Mesothelial cell of epicardium (in vitro differentiated cells): ENCODE measurements around the gene UBE2O. TPM values are rescaled to one million over a fixed set of nuclear protein-coding genes. Genes with fewer than 3 reads are reported as not detected.

Experiments
- DNase-seq, 2 experiments: peaks; one replicate each; pipeline ENCODE4 v3.0.0; 2021; ENCODE audit warnings: low spot score in 2 of 2; ENCODE audit not compliant: unreplicated experiment in 2 of 2
- H3K27ac Mint-ChIP-seq: 2 replicates; pipeline ENCODE4 v1.8.0; 2021; ENCODE audit warnings: mixed read lengths
- H3K27me3 Mint-ChIP-seq: 2 replicates; pipeline ENCODE4 v1.8.0; 2021; ENCODE audit warnings: low read depth, mixed read lengths
- H3K36me3 Mint-ChIP-seq: 2 replicates; pipeline ENCODE4 v1.8.0; 2021; ENCODE audit warnings: mixed read lengths
- H3K4me1 Mint-ChIP-seq: 2 replicates; pipeline ENCODE4 v1.8.0; 2021; ENCODE audit warnings: mixed read lengths
- H3K4me3 Mint-ChIP-seq: 2 replicates; pipeline ENCODE4 v1.8.0; 2021; ENCODE audit warnings: mild to moderate bottlenecking, moderate library complexity, mixed read lengths
- H3K9me3 Mint-ChIP-seq: 2 replicates; pipeline ENCODE4 v1.8.0; 2021; ENCODE audit warnings: mixed read lengths
- total RNA-seq: library from RNA; stranded (reverse); gene quantifications from 3 replicates; pipeline ENCODE4 v1.2.1, GENCODE V29; 2021
- TF ChIP-seq, protein P1 (sequence below): fragments of 200-600 bp; sonication (generic); IDR thresholded peaks from one replicate; pipeline ENCODE4 v1.5.0; 2021; ENCODE audit warnings: antibody characterized with exemption; ENCODE audit not compliant: unreplicated experiment

Gene UBE2O
- total RNA-seq, 1 donor from 2014 or later: 46.3 TPM

DNA sequence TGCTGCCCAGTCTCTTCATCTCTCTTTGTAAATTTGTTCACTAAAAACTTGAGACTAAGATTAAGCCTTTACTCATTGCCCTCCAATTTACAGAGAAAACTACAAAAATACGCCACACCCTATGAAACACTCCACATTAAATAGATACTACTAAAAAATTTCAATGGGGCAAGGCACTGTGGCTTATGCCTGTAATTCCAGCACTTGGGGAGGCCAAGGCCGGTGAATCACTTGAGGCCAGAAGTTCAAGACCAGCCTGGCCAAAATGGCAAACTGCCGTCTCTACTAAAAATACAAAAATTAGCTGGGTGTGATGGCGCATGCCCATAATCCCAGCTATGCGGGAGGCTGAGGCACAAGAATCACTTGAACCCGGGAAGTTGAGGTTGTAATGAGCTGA lies 3.8 kb downstream of the UBE2O start:
- Mint-ChIP-seq H3K9me3 (no peaks in the 10 kb centered on the region), H3K4me3 (no peak overlapping the region), H3K27ac (no peak overlapping the region), H3K4me1 (peaks cover 50% of the 10 kb centered on the region), H3K36me3 (no peaks in the 10 kb centered on the region), H3K27me3 (no peaks in the 10 kb centered on the region)
- no peak for DNase-seq
- TF ChIP-seq, protein P1, sequence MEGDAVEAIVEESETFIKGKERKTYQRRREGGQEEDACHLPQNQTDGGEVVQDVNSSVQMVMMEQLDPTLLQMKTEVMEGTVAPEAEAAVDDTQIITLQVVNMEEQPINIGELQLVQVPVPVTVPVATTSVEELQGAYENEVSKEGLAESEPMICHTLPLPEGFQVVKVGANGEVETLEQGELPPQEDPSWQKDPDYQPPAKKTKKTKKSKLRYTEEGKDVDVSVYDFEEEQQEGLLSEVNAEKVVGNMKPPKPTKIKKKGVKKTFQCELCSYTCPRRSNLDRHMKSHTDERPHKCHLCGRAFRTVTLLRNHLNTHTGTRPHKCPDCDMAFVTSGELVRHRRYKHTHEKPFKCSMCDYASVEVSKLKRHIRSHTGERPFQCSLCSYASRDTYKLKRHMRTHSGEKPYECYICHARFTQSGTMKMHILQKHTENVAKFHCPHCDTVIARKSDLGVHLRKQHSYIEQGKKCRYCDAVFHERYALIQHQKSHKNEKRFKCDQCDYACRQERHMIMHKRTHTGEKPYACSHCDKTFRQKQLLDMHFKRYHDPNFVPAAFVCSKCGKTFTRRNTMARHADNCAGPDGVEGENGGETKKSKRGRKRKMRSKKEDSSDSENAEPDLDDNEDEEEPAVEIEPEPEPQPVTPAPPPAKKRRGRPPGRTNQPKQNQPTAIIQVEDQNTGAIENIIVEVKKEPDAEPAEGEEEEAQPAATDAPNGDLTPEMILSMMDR: no peak

DNA sequence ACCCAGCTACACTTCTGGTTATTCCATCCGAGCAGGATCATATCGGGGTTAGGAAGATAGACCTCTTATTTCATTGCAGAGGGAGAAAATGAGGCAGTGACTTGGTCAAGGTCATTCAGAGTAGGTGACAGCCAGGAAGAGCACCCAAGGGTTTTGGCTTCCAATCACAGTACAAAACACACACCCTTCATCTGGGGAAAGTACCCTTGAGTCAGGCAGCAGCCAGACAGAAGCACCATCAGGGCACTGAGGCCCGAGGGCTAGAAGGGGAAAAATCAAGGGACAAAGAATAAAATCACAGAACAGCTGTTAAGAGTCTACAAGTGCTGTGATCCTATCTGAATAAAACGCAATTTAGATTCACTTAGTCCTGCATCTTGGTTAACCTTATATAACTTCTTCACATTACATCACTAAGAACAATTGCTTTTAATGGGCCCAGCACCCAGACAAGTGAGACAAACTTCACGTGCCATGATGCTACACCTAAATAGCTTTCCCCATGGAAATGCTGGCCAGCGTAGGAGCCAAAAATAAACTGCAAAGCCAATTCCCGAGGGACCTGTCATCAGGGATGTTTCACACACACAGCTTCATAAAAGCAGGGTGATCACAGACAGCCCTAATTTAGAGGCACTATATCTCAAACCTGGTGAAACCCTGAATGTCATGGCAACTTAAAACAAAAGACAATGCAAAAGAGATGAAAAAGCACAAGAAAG lies 4.9 kb downstream of the UBE2O start:
- no peaks in the 10 kb centered on the region for H3K27me3 Mint-ChIP-seq
- peaks cover 50% of the 10 kb centered on the region for H3K4me1 Mint-ChIP-seq
- H3K27ac Mint-ChIP-seq: no peak overlapping the region
- no peaks in the 10 kb centered on the region for H3K36me3 Mint-ChIP-seq
- TF ChIP-seq, protein P1: no peak
- H3K4me3 Mint-ChIP-seq: no peak overlapping the region
- no peak for DNase-seq
- no peaks in the 10 kb centered on the region for H3K9me3 Mint-ChIP-seq

DNA sequence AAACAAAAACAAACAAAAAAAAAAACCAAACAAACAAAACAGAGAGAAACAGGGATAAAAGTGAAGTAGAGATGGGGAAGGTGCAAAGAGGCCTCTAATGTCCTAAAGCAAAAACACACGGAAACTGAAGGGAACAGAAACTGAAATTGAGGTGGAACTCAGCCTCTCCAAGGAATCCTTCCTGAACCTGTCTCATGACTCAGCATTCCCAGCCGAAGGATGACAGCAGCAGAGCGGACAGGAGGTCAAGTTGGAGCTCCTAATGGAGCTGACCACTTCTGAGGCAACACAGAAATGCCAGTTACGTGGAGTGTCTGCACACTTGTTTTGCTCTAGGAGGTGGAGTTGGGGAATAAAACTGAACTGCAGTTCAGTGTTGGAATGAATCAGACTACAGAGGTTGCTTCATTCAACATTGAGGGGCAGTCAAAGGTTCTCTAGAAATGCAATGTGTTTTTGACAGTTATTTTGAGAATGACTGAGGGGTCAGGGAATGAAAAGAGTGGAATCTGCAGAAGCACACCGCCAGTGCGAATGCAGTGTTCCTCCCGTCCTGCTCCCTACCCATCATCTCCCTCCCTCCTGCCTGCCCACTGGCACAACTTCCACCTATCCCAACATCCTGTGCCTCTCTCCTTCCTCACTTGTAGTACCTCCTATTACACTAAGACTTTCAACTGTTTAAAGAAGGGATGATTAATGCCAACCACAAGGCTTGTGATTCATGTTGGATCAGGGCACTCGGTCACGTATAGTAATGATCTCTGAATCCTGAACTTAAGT lies 6.3 kb downstream of the UBE2O start:
- Mint-ChIP-seq H3K36me3 (no peaks in the 10 kb centered on the region), H3K9me3 (no peaks in the 10 kb centered on the region), H3K27ac (peak overlapping the region; percentile 79), H3K27me3 (no peaks in the 10 kb centered on the region), H3K4me1 (peaks cover 47% of the 10 kb centered on the region), H3K4me3 (no peak overlapping the region)
- TF ChIP-seq, protein P1: no peak
- DNase-seq: no peak

DNA sequence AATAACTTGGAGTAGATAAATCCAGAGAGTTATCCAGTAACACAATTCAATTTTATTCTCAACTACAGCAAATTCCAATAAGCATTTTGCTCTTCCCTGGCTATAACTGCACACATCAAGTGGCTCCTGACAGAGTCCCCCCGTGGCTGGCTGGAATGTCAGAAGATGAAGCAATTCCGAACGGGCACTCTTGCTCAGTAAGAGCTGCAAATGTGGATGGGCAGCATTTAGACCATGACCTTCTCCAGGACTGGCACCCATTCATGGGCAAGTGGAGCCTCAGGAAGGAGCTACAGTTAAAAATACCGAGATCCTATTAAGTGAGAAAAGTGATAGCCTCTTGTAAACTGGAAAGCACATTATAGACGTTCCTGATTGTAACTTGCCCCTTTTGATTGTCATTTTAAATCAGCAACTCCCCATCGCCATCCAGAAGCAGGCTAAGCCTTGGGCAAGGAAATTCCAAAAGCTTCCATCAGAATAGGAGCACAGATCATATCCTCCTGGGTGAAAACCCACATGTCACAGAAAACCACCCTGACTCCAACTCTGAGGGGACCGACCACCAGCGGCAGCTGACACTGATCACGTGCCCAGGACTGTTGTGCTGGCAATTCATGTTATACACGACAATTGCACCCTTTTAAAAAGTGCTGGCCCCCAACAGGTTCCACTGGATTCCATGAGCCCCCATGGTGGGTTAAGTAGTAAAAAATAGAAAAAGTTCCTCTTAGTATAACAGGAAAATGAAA lies 7.1 kb downstream of the UBE2O start:
- H3K4me1 Mint-ChIP-seq: peaks cover 40% of the 10 kb centered on the region
- peak overlapping the region; percentile 79 for H3K27ac Mint-ChIP-seq
- H3K36me3 Mint-ChIP-seq: no peaks in the 10 kb centered on the region
- no peak overlapping the region for H3K4me3 Mint-ChIP-seq
- no peak for DNase-seq
- no peaks in the 10 kb centered on the region for H3K9me3 Mint-ChIP-seq
- H3K27me3 Mint-ChIP-seq: no peaks in the 10 kb centered on the region
- TF ChIP-seq, protein P1: no peak

GRCh38 chr17:76444518-76445311 lies 8.2 kb downstream of the UBE2O start:
- TF ChIP-seq, protein P1: no peak
- Mint-ChIP-seq H3K9me3 (no peaks in the 10 kb centered on the region), H3K36me3 (no peaks in the 10 kb centered on the region), H3K27ac (no peak overlapping the region), H3K27me3 (no peaks in the 10 kb centered on the region), H3K4me3 (no peak overlapping the region), H3K4me1 (peaks cover 34% of the 10 kb centered on the region)
- no peak for DNase-seq
